ENCODE results near the gene PON2.

PON2 gene

DNA sequence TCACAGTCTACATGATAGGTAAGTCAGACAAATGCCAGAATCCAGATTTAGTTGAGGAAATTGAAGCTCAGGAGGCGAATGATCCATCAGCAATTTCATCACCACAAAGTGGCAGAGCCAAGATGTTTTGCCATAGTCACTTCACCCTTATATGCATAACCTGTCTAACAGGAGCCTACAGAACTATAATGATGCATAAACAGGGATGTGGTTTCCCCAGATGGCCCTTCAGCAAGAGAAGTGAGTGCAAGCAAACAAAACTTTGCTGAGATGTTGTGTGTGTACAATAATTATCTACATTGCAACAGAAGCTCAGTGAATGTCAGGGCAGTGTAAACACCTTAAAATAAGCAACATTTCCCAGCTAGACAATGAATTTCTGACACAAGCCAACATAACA lies 67.2 kb downstream of the PON2 start:
- no peak for DNase-seq (ENCODE audit: extremely low read depth, low read depth)
- TF ChIP-seq, protein P1, sequence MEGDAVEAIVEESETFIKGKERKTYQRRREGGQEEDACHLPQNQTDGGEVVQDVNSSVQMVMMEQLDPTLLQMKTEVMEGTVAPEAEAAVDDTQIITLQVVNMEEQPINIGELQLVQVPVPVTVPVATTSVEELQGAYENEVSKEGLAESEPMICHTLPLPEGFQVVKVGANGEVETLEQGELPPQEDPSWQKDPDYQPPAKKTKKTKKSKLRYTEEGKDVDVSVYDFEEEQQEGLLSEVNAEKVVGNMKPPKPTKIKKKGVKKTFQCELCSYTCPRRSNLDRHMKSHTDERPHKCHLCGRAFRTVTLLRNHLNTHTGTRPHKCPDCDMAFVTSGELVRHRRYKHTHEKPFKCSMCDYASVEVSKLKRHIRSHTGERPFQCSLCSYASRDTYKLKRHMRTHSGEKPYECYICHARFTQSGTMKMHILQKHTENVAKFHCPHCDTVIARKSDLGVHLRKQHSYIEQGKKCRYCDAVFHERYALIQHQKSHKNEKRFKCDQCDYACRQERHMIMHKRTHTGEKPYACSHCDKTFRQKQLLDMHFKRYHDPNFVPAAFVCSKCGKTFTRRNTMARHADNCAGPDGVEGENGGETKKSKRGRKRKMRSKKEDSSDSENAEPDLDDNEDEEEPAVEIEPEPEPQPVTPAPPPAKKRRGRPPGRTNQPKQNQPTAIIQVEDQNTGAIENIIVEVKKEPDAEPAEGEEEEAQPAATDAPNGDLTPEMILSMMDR (IDR thresholded peaks at IDR 0.05; ENCODE audit: low read depth, low read length) = no peak

DNA sequence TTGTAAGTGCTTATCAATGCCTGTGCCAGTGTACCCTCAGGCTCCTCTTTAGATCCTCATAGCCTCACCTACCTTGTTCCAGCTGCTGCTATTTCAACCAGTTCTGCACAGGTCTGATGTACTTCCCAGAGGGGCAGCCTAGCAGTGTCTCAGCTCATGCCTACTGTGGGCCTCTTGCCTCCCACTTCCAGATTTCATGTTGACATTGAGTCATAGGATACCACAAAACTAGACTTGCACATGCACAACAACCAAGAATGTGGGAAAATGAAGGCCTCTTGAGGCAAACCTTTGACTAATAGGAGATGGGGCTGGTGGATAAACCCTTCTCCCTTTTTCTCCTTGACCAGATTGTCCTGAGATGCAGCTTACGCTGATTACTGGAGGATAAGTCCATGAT lies 69.7 kb downstream of the PON2 start:
- TF ChIP-seq, protein P1 (IDR thresholded peaks at IDR 0.05; ENCODE audit: low read depth, low read length) = no peak
- DNase-seq (ENCODE audit: extremely low read depth, low read depth) = no peak

DNA sequence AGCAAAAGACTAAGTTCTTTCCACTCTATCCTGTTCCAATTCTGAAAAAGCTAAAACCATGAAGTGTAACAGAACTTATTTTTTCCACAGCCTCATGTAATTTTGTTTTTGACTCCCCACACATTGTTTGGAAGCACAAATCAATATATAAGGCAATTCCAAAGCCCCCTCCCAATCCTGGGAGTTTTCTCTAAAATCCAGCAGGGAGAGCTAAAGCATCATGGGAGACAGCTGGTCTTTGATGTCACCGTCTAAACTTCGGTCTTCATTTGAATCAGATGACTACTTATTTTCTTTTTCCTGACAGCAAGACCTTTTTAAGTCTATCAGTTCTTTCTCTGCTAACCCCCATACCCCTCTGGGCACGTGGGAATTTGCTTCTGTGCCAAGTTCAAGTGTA lies 77.2 kb downstream of the PON2 start:
- DNase-seq (ENCODE audit: extremely low read depth, low read depth) = no peak
- TF ChIP-seq, protein P1 (IDR thresholded peaks at IDR 0.05; ENCODE audit: low read depth, low read length) = peak; percentile 28
